Hepatocyte (in vitro differentiated cells): Measurements from ENCODE around the gene GNG12. TPM values are rescaled to one million over a fixed set of nuclear protein-coding genes. Genes with fewer than 3 reads are reported as not detected.

ENCODE experiments used
- DNase-seq: peaks from one replicate; pipeline ENCODE4 v3.0.0-alpha.2; 2016; ENCODE audit warnings: low spot score
- H2AFZ ChIP-seq: fragments of 200-600 bp; sonication (generic); 2 replicates; pipeline ENCODE4 v1.6.0; 2016; ENCODE audit warnings: antibody characterized with exemption, mild to moderate bottlenecking
- H3K27ac ChIP-seq: fragments of 200-600 bp; sonication (generic); 2 replicates; pipeline ENCODE4 v1.5.1; 2016; ENCODE audit warnings: mild to moderate bottlenecking
- H3K27me3 ChIP-seq: fragments of 200-600 bp; sonication (generic); 2 replicates; pipeline ENCODE4 v1.6.1; 2016
- H3K36me3 ChIP-seq: fragments of 200-600 bp; sonication (generic); replicated peaks from 2 replicates; pipeline ENCODE4 v1.5.1; 2016; ENCODE audit warnings: low read depth; ENCODE audit not compliant: insufficient read depth
- H3K4me1 ChIP-seq: fragments of 200-600 bp; sonication (generic); 2 replicates; pipeline ENCODE4 v1.5.1; 2016; ENCODE audit warnings: mild to moderate bottlenecking, moderate library complexity; ENCODE audit not compliant: insufficient read depth
- H3K4me2 ChIP-seq: fragments of 200-600 bp; sonication (generic); 2 replicates; pipeline ENCODE4 v1.6.0; 2016
- H3K4me3 ChIP-seq: fragments of 200-600 bp; sonication (generic); 2 replicates; pipeline ENCODE4 v1.5.1; 2016; ENCODE audit warnings: mild to moderate bottlenecking
- H3K79me2 ChIP-seq: fragments of 200-600 bp; sonication (generic); 2 replicates; pipeline ENCODE4 v1.6.0; 2017; ENCODE audit warnings: mild to moderate bottlenecking
- H3K9me2 ChIP-seq: fragments of 200-600 bp; sonication (generic); replicated peaks from 2 replicates; pipeline ENCODE4 v1.6.0; 2017; ENCODE audit warnings: mild to moderate bottlenecking; ENCODE audit not compliant: insufficient read depth
- H3K9me3 ChIP-seq: fragments of 200-600 bp; sonication (generic); 2 replicates; pipeline ENCODE4 v1.5.1; 2016; ENCODE audit warnings: low read depth, mild to moderate bottlenecking
- H4K20me1 ChIP-seq: fragments of 200-600 bp; sonication (generic); 2 replicates; pipeline ENCODE4 v1.6.0; 2016; ENCODE audit warnings: mild to moderate bottlenecking; ENCODE audit not compliant: insufficient read depth, poor library complexity, severe bottlenecking
- EZH2 ChIP-seq: fragments of 200-600 bp; sonication (generic); IDR thresholded peaks from 2 replicates; pipeline ENCODE4 v1.6.1; 2016; ENCODE audit warnings: antibody characterized with exemption, mild to moderate bottlenecking, borderline replicate concordance
- EZH2phosphoT487 ChIP-seq: fragments of 200-600 bp; sonication (generic); IDR thresholded peaks from one replicate; pipeline ENCODE4 v1.6.1; 2018; ENCODE audit warnings: antibody characterized with exemption, mild to moderate bottlenecking, low read depth, moderate library complexity; ENCODE audit not compliant: unreplicated experiment, severe bottlenecking
- WGBS: methylation state at CpG from one replicate; pipeline ENCODE4 v1.1.6; 2016; ENCODE audit warnings: low lambda C conversion rate; ENCODE audit errors: missing lambda C conversion rate; 5-methylcytosine and 5-hydroxymethylcytosine counted together
- polyA plus RNA-seq: library from polyadenylated mRNA; unstranded; fragments of >200 nt; fragmentation: Nextera tagmentation; extraction: Ambion mirVana; gene quantifications from 2 replicates; pipeline ENCODE4 v1.2.1, GENCODE V29; 2016
- total RNA-seq: library from RNA; depleted of rRNA; stranded (reverse); fragments of >200 nt; gene quantifications from 2 replicates; pipeline ENCODE4 v1.2.3, GENCODE V29; 2014
- TF ChIP-seq, protein P1 (sequence below): fragments of 200-600 bp; sonication (generic); IDR thresholded peaks from 2 replicates; pipeline ENCODE4 v1.5.1; 2016; ENCODE audit warnings: antibody characterized with exemption, mild to moderate bottlenecking; ENCODE audit not compliant: poor library complexity

Gene GNG12
- total and polyA plus RNA-seq, 2 experiments from 2014 or later = 49.6 to 108 TPM

DNA sequence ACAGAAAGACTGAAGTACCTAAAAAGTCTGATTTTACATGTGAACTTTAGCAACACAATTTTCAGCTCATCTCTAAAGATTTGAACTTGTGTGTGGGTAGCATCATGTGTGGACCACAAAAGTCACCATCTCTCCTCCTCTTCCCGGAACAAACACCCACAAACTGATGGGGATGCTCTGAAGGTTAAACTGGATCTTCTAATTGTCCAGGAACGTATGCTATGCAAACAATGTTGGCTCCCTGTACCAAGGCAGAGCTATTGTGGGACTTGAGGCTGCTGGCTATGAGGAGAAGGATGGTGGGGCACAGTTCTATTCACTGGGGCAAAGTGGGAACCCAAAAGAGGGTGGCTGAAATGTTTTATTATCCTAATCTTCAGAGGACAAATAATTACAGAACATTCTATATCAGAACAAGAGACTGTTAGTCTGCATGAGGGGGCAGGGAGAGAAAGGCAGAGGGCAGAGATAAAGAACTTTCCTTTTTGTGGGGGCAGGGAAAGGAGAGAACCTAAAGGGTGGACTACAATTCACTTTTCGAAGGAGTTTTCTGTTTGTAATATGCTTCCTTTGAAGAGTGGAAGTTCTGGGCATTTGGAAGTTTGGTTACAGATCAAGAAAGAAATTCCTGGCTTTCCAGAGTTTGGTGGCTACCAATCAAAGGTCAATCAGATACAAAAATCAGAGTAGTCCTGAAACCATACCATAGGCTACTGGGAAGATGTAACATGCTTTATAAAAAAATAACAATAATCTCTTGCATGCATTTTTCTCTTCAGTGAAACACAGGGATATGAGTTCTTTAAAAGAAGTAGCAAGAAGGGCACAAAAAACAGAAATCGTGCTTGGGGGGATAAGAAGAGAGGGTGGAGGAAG is 85.4 kb downstream of the GNG12 start:
- DNase-seq = no peak
- WGBS = 35% methylated on average over 4 of the region's 4 CpGs
- Histone ChIP-seq H2AFZ (no peak overlapping the region), H4K20me1 (no peaks in the 10 kb centered on the region), H3K9me3 (no peaks in the 10 kb centered on the region), H3K4me3 (peak overlapping the region; percentile 13), H3K79me2 (peaks cover 23% of the 10 kb centered on the region), H3K36me3 (no peaks in the 10 kb centered on the region), H3K4me2 (peak overlapping the region; percentile 75), H3K9me2 (no peaks in the 10 kb centered on the region), H3K27me3 (no peaks in the 10 kb centered on the region), H3K4me1 (peaks cover 39% of the 10 kb centered on the region), H3K27ac (peak overlapping the region; percentile 85)
- TF ChIP-seq EZH2 (no peak), EZH2phosphoT487 (no peak)
- TF ChIP-seq, protein P1, sequence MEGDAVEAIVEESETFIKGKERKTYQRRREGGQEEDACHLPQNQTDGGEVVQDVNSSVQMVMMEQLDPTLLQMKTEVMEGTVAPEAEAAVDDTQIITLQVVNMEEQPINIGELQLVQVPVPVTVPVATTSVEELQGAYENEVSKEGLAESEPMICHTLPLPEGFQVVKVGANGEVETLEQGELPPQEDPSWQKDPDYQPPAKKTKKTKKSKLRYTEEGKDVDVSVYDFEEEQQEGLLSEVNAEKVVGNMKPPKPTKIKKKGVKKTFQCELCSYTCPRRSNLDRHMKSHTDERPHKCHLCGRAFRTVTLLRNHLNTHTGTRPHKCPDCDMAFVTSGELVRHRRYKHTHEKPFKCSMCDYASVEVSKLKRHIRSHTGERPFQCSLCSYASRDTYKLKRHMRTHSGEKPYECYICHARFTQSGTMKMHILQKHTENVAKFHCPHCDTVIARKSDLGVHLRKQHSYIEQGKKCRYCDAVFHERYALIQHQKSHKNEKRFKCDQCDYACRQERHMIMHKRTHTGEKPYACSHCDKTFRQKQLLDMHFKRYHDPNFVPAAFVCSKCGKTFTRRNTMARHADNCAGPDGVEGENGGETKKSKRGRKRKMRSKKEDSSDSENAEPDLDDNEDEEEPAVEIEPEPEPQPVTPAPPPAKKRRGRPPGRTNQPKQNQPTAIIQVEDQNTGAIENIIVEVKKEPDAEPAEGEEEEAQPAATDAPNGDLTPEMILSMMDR = no peak

- no peaks in the 10 kb centered on the region for H3K27me3 ChIP-seq
- H3K9me2 ChIP-seq = no peaks in the 10 kb centered on the region
- H3K79me2 ChIP-seq = peaks cover 12% of the 10 kb centered on the region
- no peak overlapping the region for H2AFZ ChIP-seq
- TF ChIP-seq, protein P1 = no peak
- TF ChIP-seq EZH2phosphoT487 = no peak
- no peak for TF ChIP-seq EZH2
- no peaks in the 10 kb centered on the region for H4K20me1 ChIP-seq
- WGBS = 54% methylated on average over 6 of the region's 6 CpGs
- H3K9me3 ChIP-seq = no peaks in the 10 kb centered on the region
- H3K4me1 ChIP-seq = peaks cover 38% of the 10 kb centered on the region
- H3K36me3 ChIP-seq = no peaks in the 10 kb centered on the region
- no peak overlapping the region for H3K4me3 ChIP-seq
- no peak for DNase-seq
- no peak overlapping the region for H3K4me2 ChIP-seq
- H3K27ac ChIP-seq = peak overlapping the region; percentile 25
Measured at GRCh38 chr1:67745875-67746698, 87.2 kb downstream of the GNG12 start.

GRCh38 chr1:67743072-67743725 is 90.1 kb downstream of the GNG12 start:
- Histone ChIP-seq H3K4me1 (peaks cover 13% of the 10 kb centered on the region), H3K9me3 (no peaks in the 10 kb centered on the region), H3K9me2 (no peaks in the 10 kb centered on the region), H3K79me2 (peaks cover 29% of the 10 kb centered on the region), H4K20me1 (no peaks in the 10 kb centered on the region), H2AFZ (no peak overlapping the region), H3K4me2 (peak overlapping the region; percentile 4), H3K27ac (peak overlapping the region; percentile 41), H3K27me3 (no peaks in the 10 kb centered on the region), H3K36me3 (no peaks in the 10 kb centered on the region), H3K4me3 (no peak overlapping the region)
- DNase-seq = no peak
- TF ChIP-seq EZH2phosphoT487 (no peak), EZH2 (no peak)
- TF ChIP-seq, protein P1 = no peak
- 57% methylated on average over 3 of the region's 3 CpGs for WGBS
